Measurements from ENCODE around the gene ZBED1. TPM values are rescaled to one million over a fixed set of nuclear protein-coding genes. Genes with fewer than 3 reads are reported as not detected.

Gene ZBED1
- total RNA-seq, 3 donors from 2014 or later, result 28.0 to 38.3 (median 36.3) TPM

- no peaks in the 10 kb centered on the region for H3K9me3 Mint-ChIP-seq
- peaks cover 4% of the 10 kb centered on the region for H3K36me3 Mint-ChIP-seq (ENCODE audit: insufficient read depth)
- peak overlapping the region; percentile 83 for H3K4me3 Mint-ChIP-seq
- H3K4me1 Mint-ChIP-seq (ENCODE audit: low read depth), result peaks cover 27% of the 10 kb centered on the region
- ATAC-seq (no peak), DNase-seq (no peak)
- H3K27me3 Mint-ChIP-seq (ENCODE audit: low read depth), result no peaks in the 10 kb centered on the region
These were observed 2.6 kb downstream of the ZBED1 start for GRCh38 chrX:2497961-2498780.

- peaks cover 27% of the 10 kb centered on the region for H3K4me1 Mint-ChIP-seq (ENCODE audit: low read depth)
- no peak for ATAC-seq
- peaks cover 11% of the 10 kb centered on the region for H3K36me3 Mint-ChIP-seq (ENCODE audit: insufficient read depth)
- H3K9me3 Mint-ChIP-seq, result no peaks in the 10 kb centered on the region
- no peak overlapping the region for H3K4me3 Mint-ChIP-seq
- DNase-seq, result no peak
- no peaks in the 10 kb centered on the region for H3K27me3 Mint-ChIP-seq (ENCODE audit: low read depth)
These were observed 5.2 kb downstream of the ZBED1 start for GRCh38 chrX:2495595-2495994.

- DNase-seq (no peak), ATAC-seq (no peak)
- H3K36me3 Mint-ChIP-seq (ENCODE audit: insufficient read depth), result peaks cover 18% of the 10 kb centered on the region
- H3K4me3 Mint-ChIP-seq, result no peak overlapping the region
- no peaks in the 10 kb centered on the region for H3K9me3 Mint-ChIP-seq
- peaks cover 9% of the 10 kb centered on the region for H3K4me1 Mint-ChIP-seq (ENCODE audit: low read depth)
- no peaks in the 10 kb centered on the region for H3K27me3 Mint-ChIP-seq (ENCODE audit: low read depth)
These were observed 8.1 kb downstream of the ZBED1 start for GRCh38 chrX:2492531-2493218.

DNA sequence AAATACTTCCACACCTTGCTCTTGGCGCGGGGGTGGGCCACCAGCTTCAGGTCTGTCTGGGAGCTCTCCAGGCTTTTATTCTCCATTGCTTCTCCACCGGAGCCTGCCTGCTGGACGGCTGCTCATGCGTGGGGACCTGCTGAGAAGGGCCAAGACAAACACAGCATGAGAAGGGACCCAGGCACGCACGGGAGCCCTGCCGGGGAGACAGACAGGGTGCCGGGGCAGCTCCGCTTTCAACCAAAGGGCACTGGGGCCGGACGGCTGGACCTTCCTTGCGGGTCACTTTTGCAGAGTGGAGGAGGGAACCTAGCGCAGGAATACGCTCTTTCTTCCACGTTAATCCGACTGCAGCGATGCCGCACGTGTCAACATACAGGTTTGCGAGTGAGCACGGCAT, 10.1 kb downstream of the ZBED1 start:
- Mint-ChIP-seq H3K9me3 (no peaks in the 10 kb centered on the region), H3K27me3 (ENCODE audit: low read depth) (no peaks in the 10 kb centered on the region), H3K4me3 (no peak overlapping the region), H3K36me3 (ENCODE audit: insufficient read depth) (peaks cover 22% of the 10 kb centered on the region), H3K4me1 (ENCODE audit: low read depth) (peaks cover 2% of the 10 kb centered on the region)
- DNase-seq (no peak), ATAC-seq (no peak)

DNA sequence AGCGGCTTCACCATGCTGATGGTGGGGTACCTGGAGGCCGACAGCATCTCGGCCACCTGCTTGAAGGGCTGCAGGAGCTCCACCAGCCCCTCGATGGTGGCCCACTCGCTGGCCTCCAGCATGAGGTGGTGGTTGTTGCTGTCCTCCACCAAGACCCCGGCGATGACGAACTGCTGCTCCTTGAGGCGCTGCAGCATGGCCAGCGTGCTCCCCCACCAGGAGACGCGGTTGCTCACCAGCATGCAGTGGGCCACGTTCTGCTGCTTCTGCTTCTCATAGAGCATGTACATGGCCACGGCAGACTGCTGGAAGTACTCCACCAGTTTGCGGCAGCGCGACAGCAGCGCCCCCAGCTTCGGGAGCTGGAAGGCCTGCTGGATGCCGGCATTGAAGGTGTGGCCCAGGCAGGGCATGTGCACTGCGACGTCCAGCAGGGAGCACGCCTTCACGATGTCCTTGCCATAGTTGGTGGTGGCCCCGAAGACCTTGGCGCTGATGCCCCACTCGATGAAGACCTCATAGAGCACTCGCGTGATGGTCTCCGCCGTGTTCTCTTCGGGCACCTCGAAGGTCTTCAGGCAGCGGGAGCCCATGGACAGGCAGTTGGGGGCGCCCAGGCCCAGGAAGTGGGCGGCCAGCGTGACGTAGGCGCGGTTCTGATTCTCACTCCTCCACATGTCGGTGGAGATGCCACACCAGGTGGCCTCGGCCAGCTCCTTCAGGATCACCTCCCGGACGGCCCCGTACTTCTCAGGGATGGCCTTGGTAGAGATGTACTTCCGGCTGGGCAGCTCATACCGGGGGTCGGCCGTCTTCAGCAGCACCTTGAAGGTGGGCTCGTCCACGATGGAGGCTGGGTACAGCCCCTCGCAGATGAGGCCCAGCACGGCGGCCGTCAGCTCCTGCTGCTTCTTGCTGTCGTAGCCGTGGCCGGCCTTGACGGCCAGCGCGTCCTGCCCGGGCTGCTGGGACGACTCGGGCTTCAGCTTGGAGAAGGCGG, 11.0 kb downstream of the ZBED1 start:
- H3K9me3 Mint-ChIP-seq, result no peaks in the 10 kb centered on the region
- no peak for DNase-seq

GRCh38 chrX:2488621-2489285, 12.0 kb downstream of the ZBED1 start:
- Mint-ChIP-seq H3K36me3 (ENCODE audit: insufficient read depth) (peaks cover 24% of the 10 kb centered on the region), H3K4me1 (ENCODE audit: low read depth) (no peaks in the 10 kb centered on the region), H3K27me3 (ENCODE audit: low read depth) (no peaks in the 10 kb centered on the region), H3K9me3 (no peaks in the 10 kb centered on the region), H3K4me3 (no peak overlapping the region)
- no peak for ATAC-seq
- no peak for DNase-seq

More for the DNA sequence above, 11.0 kb downstream of the ZBED1 start:
- ATAC-seq, result no peak
- no peak overlapping the region for H3K4me3 Mint-ChIP-seq
- H3K36me3 Mint-ChIP-seq (ENCODE audit: insufficient read depth), result peaks cover 24% of the 10 kb centered on the region
- no peaks in the 10 kb centered on the region for H3K27me3 Mint-ChIP-seq (ENCODE audit: low read depth)
- no peaks in the 10 kb centered on the region for H3K4me1 Mint-ChIP-seq (ENCODE audit: low read depth)

GRCh38 chrX:2487366-2487765, 13.4 kb downstream of the ZBED1 start:
- no peaks in the 10 kb centered on the region for H3K4me1 Mint-ChIP-seq (ENCODE audit: low read depth)
- H3K9me3 Mint-ChIP-seq, result no peaks in the 10 kb centered on the region
- DNase-seq (no peak), ATAC-seq (no peak)
- H3K4me3 Mint-ChIP-seq, result no peak overlapping the region
- no peaks in the 10 kb centered on the region for H3K27me3 Mint-ChIP-seq (ENCODE audit: low read depth)
- peaks cover 24% of the 10 kb centered on the region for H3K36me3 Mint-ChIP-seq (ENCODE audit: insufficient read depth)

DNA sequence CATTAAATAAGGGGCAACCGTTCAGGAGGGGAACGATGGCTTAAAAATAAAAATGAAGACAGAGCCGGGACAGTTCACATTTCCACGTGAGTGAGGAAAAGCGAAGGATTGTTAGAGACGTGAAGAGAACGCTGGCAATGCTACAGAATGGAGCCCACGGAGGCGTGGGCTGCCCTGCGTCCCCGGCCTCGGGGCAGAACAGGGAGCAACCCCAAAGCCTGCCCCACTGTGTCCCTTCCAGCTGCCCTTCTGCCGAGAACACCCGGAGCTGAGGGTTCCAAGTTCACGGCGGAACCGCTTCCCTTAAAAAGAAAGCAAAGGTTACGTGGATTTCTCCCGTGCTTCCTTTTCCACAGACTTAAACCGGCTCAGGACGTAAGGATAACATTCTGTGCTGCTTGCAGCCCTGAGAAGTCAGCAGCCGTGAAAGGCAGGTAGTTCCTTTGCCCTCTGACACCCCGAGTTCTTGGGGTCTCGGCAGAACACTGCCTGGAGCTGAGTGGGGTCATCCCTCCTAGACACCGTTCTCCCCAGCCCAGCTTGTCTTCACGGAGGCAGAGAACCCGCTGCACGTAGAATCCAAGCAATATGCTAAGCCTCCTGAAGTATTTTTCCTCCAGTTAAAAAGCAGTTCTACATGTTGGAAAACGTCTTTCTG, 14.2 kb downstream of the ZBED1 start:
- Mint-ChIP-seq H3K36me3 (ENCODE audit: insufficient read depth) (peaks cover 24% of the 10 kb centered on the region), H3K4me1 (ENCODE audit: low read depth) (no peaks in the 10 kb centered on the region)
- no peak for ATAC-seq

GRCh38 chrX:2485789-2486345, 14.9 kb downstream of the ZBED1 start:
- DNase-seq (no peak), ATAC-seq (no peak)
- Mint-ChIP-seq H3K4me3 (no peak overlapping the region), H3K36me3 (ENCODE audit: insufficient read depth) (peaks cover 20% of the 10 kb centered on the region), H3K4me1 (ENCODE audit: low read depth) (no peaks in the 10 kb centered on the region), H3K9me3 (no peaks in the 10 kb centered on the region), H3K27me3 (ENCODE audit: low read depth) (no peaks in the 10 kb centered on the region)

More for the DNA sequence above, 14.2 kb downstream of the ZBED1 start:
- H3K9me3 Mint-ChIP-seq, result no peaks in the 10 kb centered on the region
- H3K4me3 Mint-ChIP-seq, result no peak overlapping the region
- no peaks in the 10 kb centered on the region for H3K27me3 Mint-ChIP-seq (ENCODE audit: low read depth)
- DNase-seq, result no peak

- H3K4me1 Mint-ChIP-seq (ENCODE audit: low read depth), result no peaks in the 10 kb centered on the region
- peaks cover 17% of the 10 kb centered on the region for H3K36me3 Mint-ChIP-seq (ENCODE audit: insufficient read depth)
- no peak for DNase-seq
- peaks cover 3% of the 10 kb centered on the region for H3K9me3 Mint-ChIP-seq
- H3K4me3 Mint-ChIP-seq, result no peak overlapping the region
- no peaks in the 10 kb centered on the region for H3K27me3 Mint-ChIP-seq (ENCODE audit: low read depth)
- ATAC-seq, result no peak
These were observed 15.8 kb downstream of the ZBED1 start for GRCh38 chrX:2484721-2485648.

GRCh38 chrX:2484256-2484655, 16.5 kb downstream of the ZBED1 start:
- Mint-ChIP-seq H3K4me1 (ENCODE audit: low read depth) (no peaks in the 10 kb centered on the region), H3K27me3 (ENCODE audit: low read depth) (no peaks in the 10 kb centered on the region), H3K9me3 (peaks cover 7% of the 10 kb centered on the region), H3K4me3 (no peak overlapping the region), H3K36me3 (ENCODE audit: insufficient read depth) (peaks cover 20% of the 10 kb centered on the region)
- no peak for ATAC-seq
- no peak for DNase-seq

- ATAC-seq (no peak), DNase-seq (no peak)
- Mint-ChIP-seq H3K36me3 (ENCODE audit: insufficient read depth) (peaks cover 15% of the 10 kb centered on the region), H3K4me1 (ENCODE audit: low read depth) (no peaks in the 10 kb centered on the region), H3K9me3 (peaks cover 7% of the 10 kb centered on the region), H3K27me3 (ENCODE audit: low read depth) (no peaks in the 10 kb centered on the region), H3K4me3 (no peak overlapping the region)
These were observed 17.2 kb downstream of the ZBED1 start for GRCh38 chrX:2483398-2484060.

Measured in activated T-cell treated with anti-CD3 and anti-CD28 coated beads, Interleukin-2, amount 50 U/mL, for 4 hours (primary cell).